Measurements from ENCODE around the gene CCDC194. TPM values are rescaled to one million over a fixed set of nuclear protein-coding genes. Genes with fewer than 3 reads are reported as not detected.

The CCDC194 gene
- total RNA-seq, 4 donors from 2014 or later, result not detected

DNA sequence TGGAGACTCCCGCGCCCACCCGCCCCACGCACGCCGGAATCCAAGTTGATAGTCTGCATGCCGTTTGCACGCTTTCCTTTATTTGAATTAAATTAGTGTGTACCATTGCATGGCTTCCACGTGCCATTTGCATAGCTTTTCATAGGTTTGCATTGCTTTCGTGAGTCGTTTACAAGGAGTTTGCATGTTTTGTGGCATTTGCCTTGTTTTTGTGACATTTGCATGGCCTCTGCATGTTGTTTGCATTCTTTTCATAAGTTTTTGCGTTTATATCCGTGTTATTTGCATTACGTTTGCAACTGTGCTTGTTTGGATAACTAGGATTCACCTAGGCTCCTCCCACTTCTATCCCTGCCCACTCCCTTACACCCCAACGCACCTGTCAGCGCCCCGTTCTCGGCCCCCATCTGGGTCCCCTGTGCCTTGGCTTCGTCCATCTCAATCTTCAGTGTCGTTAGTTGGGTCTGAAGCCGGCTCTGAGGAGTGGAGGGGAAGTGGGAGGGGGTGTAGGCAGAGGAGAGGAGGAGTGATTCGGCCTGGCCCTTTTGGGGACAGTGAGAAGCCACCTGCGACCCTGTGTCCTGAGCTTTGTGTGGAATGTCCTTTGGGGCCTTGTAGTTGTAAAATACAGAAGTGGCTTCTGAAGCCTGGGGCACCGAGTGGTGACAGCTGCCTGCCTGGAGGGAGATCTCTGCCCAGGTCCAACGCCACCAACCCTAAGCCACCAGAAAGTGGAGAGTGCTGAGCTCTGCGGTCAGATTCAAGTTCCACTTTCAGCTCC lies 2.4 kb downstream of the CCDC194 start:
- TF ChIP-seq, protein P1, sequence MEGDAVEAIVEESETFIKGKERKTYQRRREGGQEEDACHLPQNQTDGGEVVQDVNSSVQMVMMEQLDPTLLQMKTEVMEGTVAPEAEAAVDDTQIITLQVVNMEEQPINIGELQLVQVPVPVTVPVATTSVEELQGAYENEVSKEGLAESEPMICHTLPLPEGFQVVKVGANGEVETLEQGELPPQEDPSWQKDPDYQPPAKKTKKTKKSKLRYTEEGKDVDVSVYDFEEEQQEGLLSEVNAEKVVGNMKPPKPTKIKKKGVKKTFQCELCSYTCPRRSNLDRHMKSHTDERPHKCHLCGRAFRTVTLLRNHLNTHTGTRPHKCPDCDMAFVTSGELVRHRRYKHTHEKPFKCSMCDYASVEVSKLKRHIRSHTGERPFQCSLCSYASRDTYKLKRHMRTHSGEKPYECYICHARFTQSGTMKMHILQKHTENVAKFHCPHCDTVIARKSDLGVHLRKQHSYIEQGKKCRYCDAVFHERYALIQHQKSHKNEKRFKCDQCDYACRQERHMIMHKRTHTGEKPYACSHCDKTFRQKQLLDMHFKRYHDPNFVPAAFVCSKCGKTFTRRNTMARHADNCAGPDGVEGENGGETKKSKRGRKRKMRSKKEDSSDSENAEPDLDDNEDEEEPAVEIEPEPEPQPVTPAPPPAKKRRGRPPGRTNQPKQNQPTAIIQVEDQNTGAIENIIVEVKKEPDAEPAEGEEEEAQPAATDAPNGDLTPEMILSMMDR (IDR thresholded peaks at IDR 0.05), result no peak
- TF ChIP-seq POLR2A (IDR thresholded peaks at IDR 0.05), result no peak
- in situ Hi-C loops (cut with MboI; ENCODE audit: low pct_ligation_motif_present in 1 of 4, low pct_unique_long_range_greater_than_20kb in 1 of 4, low sequenced_read_pairs in 3 of 4), result loop anchor here in 1 of 4 donors (10.0 kb wide), 1 partner anchor 73 kb away; the partner anchor contains the start of gene NXNL1
- H3K4me3 ChIP-seq, result peak overlapping the region in 3 of 4 donors; percentile 11 to 50 (median 38)
- peak; percentile 52 for DNase-seq
- no peaks in the 10 kb centered on the region for H3K9me3 ChIP-seq
- no peaks in the 10 kb centered on the region for H3K36me3 ChIP-seq
- H3K4me1 ChIP-seq, result peaks cover 0 to 22% (median 11%) of the 10 kb centered on the region in 4 donors
- intact Hi-C loops (cut with DNase I; ENCODE audit: low total_unique reads), result no loop called here
- H3K27ac ChIP-seq, result peak overlapping the region in 2 of 4 donors; percentile 4 to 45
- H3K27me3 ChIP-seq, result peaks cover 36% of the 10 kb centered on the region
- WGBS, 2 donors (ENCODE audit: low coverage in 1 of 2), result 9 to 20% methylated on average over 2 to 26 of the region's 26 CpGs

DNA sequence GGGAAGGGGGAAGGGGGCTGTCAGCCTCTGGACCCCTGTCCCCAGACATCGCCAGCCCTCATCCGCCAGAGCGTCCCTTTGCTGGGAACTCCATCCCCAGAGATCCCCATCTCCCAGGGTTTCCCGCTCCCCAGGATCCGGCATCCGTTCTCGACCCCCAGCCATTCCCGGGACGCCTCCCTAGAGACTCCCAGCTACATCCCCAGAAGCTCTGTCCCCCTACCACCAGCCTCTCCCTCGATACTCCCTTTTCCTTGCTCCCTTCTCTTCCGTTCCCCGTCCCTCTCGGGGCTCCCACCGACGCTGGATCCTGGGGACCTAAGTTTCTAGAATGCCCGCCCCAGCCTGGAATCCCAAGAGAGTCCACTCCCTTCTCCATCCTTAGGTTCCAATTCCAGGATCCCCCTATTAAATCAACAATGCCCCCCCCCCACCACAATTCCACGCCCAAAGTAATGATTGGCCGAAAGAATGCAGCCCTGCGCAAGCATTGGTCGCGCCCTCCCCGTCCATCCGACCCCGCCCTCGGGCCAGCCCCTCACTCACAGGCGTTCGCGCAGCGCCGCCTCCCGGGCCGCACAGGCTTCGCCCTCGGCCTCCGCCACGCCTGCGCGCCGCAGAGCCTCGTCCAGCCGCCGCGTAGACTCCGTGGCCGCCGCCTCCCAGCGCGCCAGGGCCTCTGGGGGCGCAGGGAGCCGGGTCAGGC lies 3.2 kb downstream of the CCDC194 start:
- in situ Hi-C loops (cut with MboI; ENCODE audit: low pct_ligation_motif_present in 1 of 4, low pct_unique_long_range_greater_than_20kb in 1 of 4, low sequenced_read_pairs in 3 of 4) (loop anchor here in 1 of 4 donors (10.0 kb wide), 1 partner anchor 74 kb away; the partner anchor contains the start of gene NXNL1), intact Hi-C loops (cut with DNase I; ENCODE audit: low total_unique reads) (no loop called here)
- Histone ChIP-seq H3K27ac (peak overlapping the region; percentile 10 to 53 (median 38)), H3K36me3 (no peaks in the 10 kb centered on the region), H3K27me3 (peaks cover 36% of the 10 kb centered on the region), H3K4me3 (peak overlapping the region; percentile 11 to 50 (median 30)), H3K9me3 (no peaks in the 10 kb centered on the region), H3K4me1 (peaks cover 0 to 22% (median 11%) of the 10 kb centered on the region in 4 donors)
- 1 to 2% methylated on average over 13 to 49 of the region's 50 CpGs for WGBS, 2 donors (ENCODE audit: low coverage in 1 of 2)
- TF ChIP-seq POLR2AphosphoS5 (IDR thresholded peaks at IDR 0.05) (no peak), EP300 (IDR thresholded peaks at IDR 0.05; ENCODE audit: low read depth) (no peak)
- TF ChIP-seq, protein P1 (IDR thresholded peaks at IDR 0.05), result peak; percentile 38 to 76 (median 58)
- DNase-seq, result peak; percentile 93

DNA sequence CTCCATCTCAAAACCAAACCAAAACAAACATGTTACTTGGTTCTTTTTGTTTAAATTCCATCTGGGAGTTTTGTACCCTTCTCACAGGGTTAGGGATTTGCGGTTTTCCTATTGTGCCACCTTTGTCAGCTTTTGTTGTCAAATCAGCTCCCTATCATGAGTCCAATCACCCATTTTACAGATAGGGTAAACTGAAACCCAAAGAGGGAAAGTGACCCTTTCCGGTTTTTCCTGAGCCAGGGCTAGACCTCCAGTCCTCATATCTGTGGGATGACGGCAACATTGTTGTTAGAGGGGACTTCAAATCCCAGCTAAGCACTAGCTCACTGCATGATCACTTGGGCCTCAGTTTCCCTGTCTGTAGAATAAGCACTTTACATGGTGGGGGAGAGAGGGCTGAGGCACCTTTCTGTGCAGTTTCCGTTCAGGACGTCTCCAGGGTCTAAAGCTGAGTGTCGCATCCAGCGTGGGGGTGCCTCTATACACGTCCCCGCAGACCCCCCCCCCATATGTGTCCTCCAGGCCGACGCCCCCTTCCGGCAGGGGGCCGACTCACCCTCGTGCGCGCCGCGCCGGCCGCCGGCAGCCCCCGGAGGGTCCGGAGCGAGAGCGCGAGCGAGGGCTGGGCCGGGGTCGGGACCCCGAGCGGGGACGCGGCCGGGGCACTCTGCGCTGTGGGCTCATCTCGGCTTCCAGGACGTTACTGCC lies 3.9 kb downstream of the CCDC194 start:
- peaks cover 0 to 20% (median 11%) of the 10 kb centered on the region in 4 donors for H3K4me1 ChIP-seq
- intact Hi-C loops (cut with DNase I; ENCODE audit: low total_unique reads) (loop anchor here (1.0 kb wide), 1 partner anchor 31 kb away; no protein-coding TSS in a partner anchor), in situ Hi-C loops (cut with MboI; ENCODE audit: low pct_ligation_motif_present in 1 of 4, low pct_unique_long_range_greater_than_20kb in 1 of 4, low sequenced_read_pairs in 3 of 4) (loop anchor here in 2 of 4 donors (5.0 to 10.0 kb wide), 2 partner anchors 43 to 75 kb away; partner anchors contain the start of gene NXNL1 (in 1 of the 2))
- H3K4me3 ChIP-seq, result peak overlapping the region; percentile 11 to 50 (median 30)
- WGBS, 2 donors (ENCODE audit: low coverage in 1 of 2), result 33 to 86% methylated on average over 1 to 10 of the region's 37 CpGs
- TF ChIP-seq EP300 (IDR thresholded peaks at IDR 0.05; ENCODE audit: low read depth) (no peak), POLR2A (IDR thresholded peaks at IDR 0.05) (no peak), POLR2AphosphoS5 (IDR thresholded peaks at IDR 0.05) (no peak)
- TF ChIP-seq, protein P1 (IDR thresholded peaks at IDR 0.05), result no peak
- peaks cover 36% of the 10 kb centered on the region for H3K27me3 ChIP-seq
- H3K36me3 ChIP-seq, result no peaks in the 10 kb centered on the region
- peak overlapping the region in 3 of 4 donors; percentile 10 to 53 (median 45) for H3K27ac ChIP-seq
- H3K9me3 ChIP-seq, result no peaks in the 10 kb centered on the region
- DNase-seq, result no peak
